Endothelial cell of umbilical vein (primary cell): ENCODE data around the gene PLEKHG4B.

ENCODE experiments used
- EZH2 ChIP-seq: IDR thresholded peaks from 2 replicates; pipeline ENCODE4 v1.6.1; 2012; ENCODE audit warnings: borderline replicate concordance, low read depth, mild to moderate bottlenecking, moderate library complexity, low read length, inconsistent platforms; ENCODE audit not compliant: severe bottlenecking
- POLR2A ChIP-seq: IDR thresholded peaks from 2 replicates; pipeline ENCODE4 v1.6.1; 2012; ENCODE audit warnings: low read depth, mild to moderate bottlenecking, control low read depth, low read length
- POLR2AphosphoS5 ChIP-seq: IDR thresholded peaks from 2 replicates; pipeline ENCODE4 v1.6.1; 2012; ENCODE audit warnings: low read depth, mild to moderate bottlenecking, control low read depth, low read length, moderate library complexity; ENCODE audit not compliant: insufficient read depth
- TF ChIP-seq, protein P1 (sequence below), 2 donors: IDR thresholded peaks; 1 replicate in 1 of 2; 2 replicates in 1 of 2; pipeline ENCODE4 v1.5.1; 2011; ENCODE audit warnings: low read length in 2 of 2, mild to moderate bottlenecking in 2 of 2, moderate library complexity in 2 of 2, control low read depth in 1 of 2, inconsistent platforms in 1 of 2, low read depth in 1 of 2; ENCODE audit not compliant: insufficient read depth in 1 of 2; ENCODE audit errors: extremely low read depth in 1 of 2

DNA sequence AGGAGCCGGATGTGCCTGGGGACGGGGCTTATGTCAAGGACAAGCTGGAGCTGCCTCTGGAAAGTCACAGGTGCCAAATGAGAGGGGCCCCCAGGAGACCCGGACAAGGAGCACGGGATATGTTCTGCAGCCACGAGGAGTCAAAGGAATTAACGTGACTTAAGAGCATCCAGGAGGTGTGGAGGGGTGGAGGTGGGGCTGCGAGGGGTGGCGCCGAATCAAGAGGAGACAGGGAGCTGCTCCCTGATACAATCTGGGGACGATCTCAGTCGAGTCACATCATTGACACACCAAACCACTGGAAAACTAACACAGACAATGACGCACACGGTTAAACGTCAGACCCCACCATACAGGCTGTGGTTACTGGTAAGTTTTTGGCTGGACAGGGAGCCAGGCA, 115.6 kb downstream of the PLEKHG4B start:
- TF ChIP-seq EZH2 (no peak), POLR2AphosphoS5 (no peak), POLR2A (no peak)
- TF ChIP-seq, protein P1, sequence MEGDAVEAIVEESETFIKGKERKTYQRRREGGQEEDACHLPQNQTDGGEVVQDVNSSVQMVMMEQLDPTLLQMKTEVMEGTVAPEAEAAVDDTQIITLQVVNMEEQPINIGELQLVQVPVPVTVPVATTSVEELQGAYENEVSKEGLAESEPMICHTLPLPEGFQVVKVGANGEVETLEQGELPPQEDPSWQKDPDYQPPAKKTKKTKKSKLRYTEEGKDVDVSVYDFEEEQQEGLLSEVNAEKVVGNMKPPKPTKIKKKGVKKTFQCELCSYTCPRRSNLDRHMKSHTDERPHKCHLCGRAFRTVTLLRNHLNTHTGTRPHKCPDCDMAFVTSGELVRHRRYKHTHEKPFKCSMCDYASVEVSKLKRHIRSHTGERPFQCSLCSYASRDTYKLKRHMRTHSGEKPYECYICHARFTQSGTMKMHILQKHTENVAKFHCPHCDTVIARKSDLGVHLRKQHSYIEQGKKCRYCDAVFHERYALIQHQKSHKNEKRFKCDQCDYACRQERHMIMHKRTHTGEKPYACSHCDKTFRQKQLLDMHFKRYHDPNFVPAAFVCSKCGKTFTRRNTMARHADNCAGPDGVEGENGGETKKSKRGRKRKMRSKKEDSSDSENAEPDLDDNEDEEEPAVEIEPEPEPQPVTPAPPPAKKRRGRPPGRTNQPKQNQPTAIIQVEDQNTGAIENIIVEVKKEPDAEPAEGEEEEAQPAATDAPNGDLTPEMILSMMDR (IDR thresholded peaks at IDR 0.05; ENCODE audit: extremely low read depth in 1 of 2, insufficient read depth in 1 of 2, low read depth in 1 of 2, low read length in 2 of 2) = no peak
